ENCODE measurements around the gene VSX2. TPM values are rescaled to one million over a fixed set of nuclear protein-coding genes. Genes with fewer than 3 reads are reported as not detected.

VSX2 gene
- total RNA-seq, 4 donors from 2014 or later, result not detected

- Histone ChIP-seq H3K27me3 (no peaks in the 10 kb centered on the region), H3K36me3 (no peaks in the 10 kb centered on the region), H3K4me3 (no peak overlapping the region), H3K9me3 (no peaks in the 10 kb centered on the region), H3K27ac (no peak overlapping the region), H3K4me1 (no peaks in the 10 kb centered on the region)
- no peak for DNase-seq
- intact Hi-C loops (cut with DNase I; ENCODE audit: low total_unique reads), result no loop called here
- TF ChIP-seq CTCF (IDR thresholded peaks at IDR 0.05) (no peak), POLR2A (IDR thresholded peaks at IDR 0.05) (no peak)
Measured at GRCh38 chr14:74223016-74223415, 16.2 kb upstream of the VSX2 start.

- Histone ChIP-seq H3K27me3 (no peaks in the 10 kb centered on the region), H3K27ac (no peak overlapping the region), H3K36me3 (no peaks in the 10 kb centered on the region), H3K9me3 (peaks cover 0 to 3% of the 10 kb centered on the region in 2 donors), H3K4me3 (no peak overlapping the region), H3K4me1 (no peaks in the 10 kb centered on the region)
- intact Hi-C loops (cut with DNase I; ENCODE audit: low total_unique reads), result no loop called here
- TF ChIP-seq POLR2A (IDR thresholded peaks at IDR 0.05) (no peak), CTCF (IDR thresholded peaks at IDR 0.05) (no peak)
- no peak for DNase-seq
Measured at GRCh38 chr14:74231784-74232183, 7.5 kb upstream of the VSX2 start.

GRCh38 chr14:74235017-74235416, 4.2 kb upstream of the VSX2 start:
- Histone ChIP-seq H3K27ac (no peak overlapping the region), H3K4me3 (no peak overlapping the region), H3K36me3 (no peaks in the 10 kb centered on the region), H3K9me3 (peaks cover 0 to 3% of the 10 kb centered on the region in 2 donors), H3K4me1 (peaks cover 0 to 5% of the 10 kb centered on the region in 2 donors), H3K27me3 (peaks cover 5 to 13% of the 10 kb centered on the region in 2 donors)
- no peak for TF ChIP-seq CTCF (IDR thresholded peaks at IDR 0.05)
- TF ChIP-seq POLR2A (IDR thresholded peaks at IDR 0.05), result no peak
- DNase-seq, result no peak
- intact Hi-C loops (cut with DNase I; ENCODE audit: low total_unique reads), result no loop called here

GRCh38 chr14:74237441-74237840, 1.8 kb upstream of the VSX2 start:
- no peak overlapping the region for H3K27ac ChIP-seq
- DNase-seq, result no peak

More at GRCh38 chr14:74237441-74237840, 1.8 kb upstream of the VSX2 start:
- no peak for TF ChIP-seq CTCF (IDR thresholded peaks at IDR 0.05)
- no peak for TF ChIP-seq POLR2A (IDR thresholded peaks at IDR 0.05)
- intact Hi-C loops (cut with DNase I; ENCODE audit: low total_unique reads), result no loop called here
- H3K4me1 ChIP-seq, result peaks cover 0 to 19% of the 10 kb centered on the region in 2 donors
- peaks cover 19 to 37% of the 10 kb centered on the region in 2 donors for H3K27me3 ChIP-seq
- H3K4me3 ChIP-seq, result no peak overlapping the region
- H3K9me3 ChIP-seq, result no peaks in the 10 kb centered on the region
- no peaks in the 10 kb centered on the region for H3K36me3 ChIP-seq
